WTC11 (cell line): ENCODE measurements around the gene PLPP7. TPM values are rescaled to one million over a fixed set of nuclear protein-coding genes. Genes with fewer than 3 reads are reported as not detected.

Experiments
- ATAC-seq: fragments of 200-7000 bp; cut with Tn5 transposase; 2 replicates; pipeline ENCODE4 v1.10.0; 2021; ENCODE audit warnings: mild to moderate bottlenecking, moderate library complexity
- CTCF ChIA-PET: fragments of 300-600 bp; sonication (Branson Sonifier 250); formaldehyde crosslinking; loops from one replicate; lab custom pipeline; 2021; ENCODE audit warnings: antibody characterized with exemption; lab: Charles Lee
- POLR2A ChIA-PET: fragments of 350-600 bp; sonication (Branson Sonifier 250); formaldehyde crosslinking; loops from one replicate; lab custom pipeline; 2021; ENCODE audit warnings: antibody characterized with exemption; lab: Charles Lee
- DNase-seq: peaks from one replicate; pipeline ENCODE4 v3.0.0; 2021; ENCODE audit warnings: low spot score
- H3K27ac Mint-ChIP-seq: 2 replicates; pipeline ENCODE4 v1.8.0; 2021; ENCODE audit warnings: mixed read lengths
- H3K27me3 Mint-ChIP-seq: 2 replicates; pipeline ENCODE4 v1.8.0; 2021; ENCODE audit warnings: low read depth, mild to moderate bottlenecking, moderate library complexity, mixed read lengths
- H3K36me3 Mint-ChIP-seq: 2 replicates; pipeline ENCODE4 v1.8.0; 2021; ENCODE audit warnings: mixed read lengths
- H3K4me1 Mint-ChIP-seq: 2 replicates; pipeline ENCODE4 v1.8.0; 2022; ENCODE audit warnings: mixed read lengths
- H3K4me3 Mint-ChIP-seq: 2 replicates; pipeline ENCODE4 v1.8.0; 2021; ENCODE audit warnings: mild to moderate bottlenecking, moderate library complexity, mixed read lengths
- H3K9me3 Mint-ChIP-seq: 2 replicates; pipeline ENCODE4 v1.8.0; 2021; ENCODE audit warnings: mixed read lengths
- ATF2 ChIP-seq: sonication (generic); formaldehyde crosslinking; IDR thresholded peaks from 2 replicates; pipeline ENCODE4 v1.8.1; 2022; ENCODE audit warnings: low read depth, missing genetic modification reagents, borderline replicate concordance
- ATF3 ChIP-seq: sonication (generic); formaldehyde crosslinking; conservative IDR thresholded peaks from 2 replicates; pipeline ENCODE4 v1.8.1; 2022; ENCODE audit warnings: mild to moderate bottlenecking, missing genetic modification reagents
- CREB1 ChIP-seq: sonication (generic); formaldehyde crosslinking; IDR thresholded peaks from 2 replicates; pipeline ENCODE4 v1.8.0; 2023; ENCODE audit warnings: mild to moderate bottlenecking, missing genetic modification reagents
- CREM ChIP-seq: sonication (generic); formaldehyde crosslinking; IDR thresholded peaks from 2 replicates; pipeline ENCODE4 v1.8.1; 2022; ENCODE audit warnings: mild to moderate bottlenecking, missing genetic modification reagents, moderate library complexity
- GTF2I ChIP-seq: fragments of 250-450 bp; sonication (Bioruptor Pico); conservative IDR thresholded peaks from 2 replicates; pipeline ENCODE4 v1.4.0; 2021; ENCODE audit warnings: mild to moderate bottlenecking
- HMGA2 ChIP-seq: fragments of 250-450 bp; sonication (Bioruptor Pico); IDR thresholded peaks from 2 replicates; pipeline ENCODE4 v1.4.0; 2021; ENCODE audit warnings: mild to moderate bottlenecking, moderate library complexity
- HMGXB4 ChIP-seq: sonication (generic); formaldehyde crosslinking; IDR thresholded peaks from 2 replicates; pipeline ENCODE4 v1.8.1; 2023; ENCODE audit warnings: mild to moderate bottlenecking, moderate library complexity, missing genetic modification reagents
- IRF1 ChIP-seq: sonication (generic); formaldehyde crosslinking; IDR thresholded peaks from 2 replicates; pipeline ENCODE4 v1.8.0; 2023; ENCODE audit warnings: missing genetic modification reagents
- MXD4 ChIP-seq: fragments of 250-450 bp; sonication (Bioruptor Pico); IDR thresholded peaks from 2 replicates; pipeline ENCODE4 v1.8.0; 2021; ENCODE audit warnings: mild to moderate bottlenecking, moderate library complexity, borderline replicate concordance
- NFATC4 ChIP-seq: fragments of 250-450 bp; sonication (Bioruptor Pico); IDR thresholded peaks from 2 replicates; pipeline ENCODE4 v1.9.0; 2021; ENCODE audit warnings: mild to moderate bottlenecking
- NR3C1 ChIP-seq: sonication (generic); formaldehyde crosslinking; conservative IDR thresholded peaks from 2 replicates; pipeline ENCODE4 v1.8.1; 2023; ENCODE audit warnings: low read depth, mild to moderate bottlenecking, missing genetic modification reagents
- TEAD4 ChIP-seq: sonication (generic); formaldehyde crosslinking; IDR thresholded peaks from 2 replicates; pipeline ENCODE4 v1.8.0; 2022; ENCODE audit warnings: mild to moderate bottlenecking, missing genetic modification reagents
- ZNF219 ChIP-seq: sonication (generic); formaldehyde crosslinking; IDR thresholded peaks from 2 replicates; pipeline ENCODE4 v1.8.0; 2023; ENCODE audit warnings: missing genetic modification reagents, mild to moderate bottlenecking, borderline replicate concordance
- ZNF532 ChIP-seq: fragments of 250-450 bp; sonication (Bioruptor Pico); IDR thresholded peaks from 2 replicates; pipeline ENCODE4 v1.9.0; 2021; ENCODE audit warnings: mild to moderate bottlenecking, borderline replicate concordance
- total RNA-seq: library from RNA; stranded (reverse); gene quantifications from 3 replicates; pipeline ENCODE4 v1.2.3, GENCODE V29; 2021

Gene PLPP7
- total RNA-seq, 1 experiment from 2014 or later = 4.2 TPM

- TF ChIP-seq HMGA2 (CRISPR knock-in tag) = no peak
- no peak for TF ChIP-seq NFATC4 (CRISPR knock-in tag)
- Mint-ChIP-seq H3K4me3 (no peak overlapping the region), H3K9me3 (peaks cover 5% of the 10 kb centered on the region; the same call in 1 of the 2 replicates), H3K27ac (no peak overlapping the region), H3K27me3 (no peaks in the 10 kb centered on the region), H3K4me1 (peaks cover 4% of the 10 kb centered on the region; the same call in 1 of the 2 replicates), H3K36me3 (no peaks in the 10 kb centered on the region)
- DNase-seq (no peak), ATAC-seq (no peak)
- ChIA-PET CTCF (interaction anchor here (0.7 kb wide), 1 partner anchor 27 kb away, joined by 3 read pairs; no protein-coding TSS in a partner anchor), POLR2A (no interaction called here)
Measured at GRCh38 chr9:131308906-131309529, 19.5 kb downstream of the PLPP7 start.

GRCh38 chr9:131309530-131310276 lies 20.2 kb downstream of the PLPP7 start:
- Mint-ChIP-seq H3K4me3 (no peak overlapping the region), H3K36me3 (no peaks in the 10 kb centered on the region), H3K4me1 (peaks cover 4% of the 10 kb centered on the region; the same call in 1 of the 2 replicates), H3K27ac (no peak overlapping the region), H3K27me3 (no peaks in the 10 kb centered on the region), H3K9me3 (peaks cover 5% of the 10 kb centered on the region; the same call in 1 of the 2 replicates)
- TF ChIP-seq ZNF532 (CRISPR knock-in tag) (no peak), CREM (CRISPR knock-in tag) (no peak), CREB1 (CRISPR knock-in tag) (no peak), TEAD4 (no peak), ATF2 (CRISPR knock-in tag) (no peak), NR3C1 (CRISPR knock-in tag) (no peak), ZNF219 (CRISPR knock-in tag) (no peak), GTF2I (CRISPR knock-in tag) (no peak), HMGXB4 (CRISPR knock-in tag) (no peak), ATF3 (no peak), MXD4 (no peak), IRF1 (CRISPR knock-in tag) (no peak)
- ChIA-PET CTCF (interaction anchor here (1.1 kb wide), 1 partner anchor 26 kb away, joined by 3 read pairs; no protein-coding TSS in a partner anchor), POLR2A (no interaction called here)
- ATAC-seq (no peak), DNase-seq (no peak)
